Activated CD4-positive, alpha-beta T cell treated with anti-CD3 and anti-CD28 coated beads for 48 hours (primary cell): ENCODE measurements around the gene PPY.
"Not testable (repeated sequence)": the region's sequence is repeated elsewhere in the genome, so short reads cannot be mapped to it uniquely, and the experiment has no call there.

Source experiments
- DNase-seq: peaks from one replicate; pipeline ENCODE4 v3.0.0-alpha.2; 2020

PPY gene

GRCh38 chr17:43928609-43929008 is 13.7 kb downstream of the PPY start:
- no peak for DNase-seq

DNA sequence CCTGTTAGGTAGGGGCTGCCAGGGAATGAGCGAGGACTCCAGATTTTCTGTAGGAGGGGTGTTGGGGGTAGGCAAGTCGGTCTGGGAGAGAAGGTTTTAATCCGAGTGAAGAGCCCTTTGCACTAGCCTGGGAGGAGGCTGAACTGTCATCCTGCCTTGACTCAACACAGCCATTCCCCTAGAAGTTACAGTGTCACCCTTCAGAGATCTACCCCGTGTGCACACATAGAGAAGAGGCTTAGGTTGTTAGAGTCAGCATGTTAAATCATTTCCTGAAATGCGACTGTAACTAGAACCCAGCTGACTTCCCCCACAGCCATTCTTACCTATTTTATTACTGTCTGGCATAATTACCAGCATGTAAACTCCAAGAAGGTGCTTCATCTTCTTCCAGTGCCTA is 14.3 kb downstream of the PPY start:
- not testable (repeated sequence) for DNase-seq

DNA sequence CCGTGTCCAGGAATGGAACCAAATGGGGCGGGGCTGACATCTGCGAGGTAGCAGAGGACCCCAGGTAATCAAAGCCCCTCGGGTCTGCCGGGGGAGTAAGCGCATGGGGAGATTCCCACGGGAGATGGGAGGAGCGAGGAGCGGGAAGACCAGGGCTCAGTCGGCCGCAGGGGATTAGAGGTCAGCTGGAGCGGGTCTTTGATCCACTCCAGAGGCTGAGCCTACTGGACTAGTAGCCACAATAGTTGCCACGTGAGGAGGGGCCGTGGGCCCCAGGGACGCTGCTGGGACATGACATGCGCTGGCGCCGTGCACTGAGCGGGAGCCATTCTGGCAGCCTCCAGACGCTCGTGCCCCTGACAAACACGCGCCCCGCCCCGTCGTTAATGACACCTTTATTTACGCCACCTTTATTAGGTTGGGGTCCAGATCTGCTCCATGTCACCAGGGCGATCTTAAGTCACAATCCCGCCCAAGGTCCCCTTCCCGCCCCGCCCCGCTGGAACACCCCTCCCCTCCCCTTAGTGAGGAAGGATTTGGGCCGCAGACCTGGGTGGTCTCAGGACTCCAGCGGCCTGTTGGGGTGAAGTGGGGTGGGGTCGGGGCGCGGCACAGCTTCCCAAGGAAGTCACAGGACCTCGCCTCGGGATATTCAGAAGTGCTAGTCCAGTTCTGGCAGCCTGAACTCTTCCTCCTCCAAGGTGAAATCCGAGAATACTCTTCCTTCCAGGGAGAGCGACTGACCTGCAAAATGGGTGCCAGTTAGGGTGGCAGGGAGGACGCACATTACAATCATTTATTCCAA is 15.0 kb downstream of the PPY start:
- no peak for DNase-seq

DNA sequence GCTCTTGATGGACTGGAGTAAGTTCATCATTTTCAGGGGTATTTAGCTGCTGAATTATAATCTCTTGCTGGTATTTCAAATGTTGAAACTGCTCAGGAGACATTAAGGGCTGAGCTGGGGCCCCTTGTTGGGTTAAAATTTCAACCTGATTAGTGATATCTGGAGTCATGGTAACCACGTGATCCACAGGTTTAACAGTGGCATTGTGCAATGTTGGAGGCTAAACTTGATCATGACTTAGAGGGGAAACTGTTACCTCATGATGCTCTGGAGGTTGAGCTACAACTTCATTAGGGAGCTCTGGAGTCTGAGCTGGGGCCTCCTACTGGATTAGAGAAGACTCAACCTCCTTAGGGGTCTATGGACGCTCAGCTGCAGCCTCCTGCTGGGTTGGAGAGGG is 17.7 kb downstream of the PPY start:
- no peak for DNase-seq

DNA sequence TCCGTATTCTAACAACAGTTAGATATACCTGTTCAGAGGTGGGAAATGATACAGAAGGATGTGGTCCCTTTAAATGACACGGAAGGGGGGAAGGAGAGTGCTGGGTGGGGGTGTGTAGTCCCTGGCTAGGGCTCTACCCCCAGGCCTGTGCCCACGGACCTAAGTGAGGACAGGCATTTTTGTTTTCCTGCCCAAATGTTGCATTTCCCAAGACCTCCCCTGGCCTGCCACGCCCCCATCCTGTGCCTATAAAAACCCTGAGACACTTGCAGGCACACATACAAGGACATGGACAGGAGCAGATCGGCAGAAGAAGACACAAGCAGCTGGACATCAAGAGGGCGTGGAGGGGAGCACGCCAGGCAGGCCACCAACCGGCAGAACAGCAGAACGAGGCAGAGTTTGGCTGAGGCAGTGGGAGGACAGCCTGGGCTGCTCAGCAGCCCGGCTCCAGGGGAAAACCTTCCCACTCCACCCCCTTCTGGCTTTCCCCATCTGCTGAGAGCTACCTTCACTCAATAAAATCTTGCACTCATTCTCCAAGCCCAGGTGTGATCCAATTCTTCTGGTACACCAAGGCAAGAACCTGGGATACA is 21.7 kb downstream of the PPY start:
- no peak for DNase-seq

- no peak for DNase-seq
Measured at GRCh38 chr17:43918026-43918389, 24.3 kb downstream of the PPY start.

- DNase-seq = peak; percentile 70
Measured at GRCh38 chr17:43917348-43918025, 24.8 kb downstream of the PPY start.

- no peak for DNase-seq
Measured at GRCh38 chr17:43917016-43917347, 25.3 kb downstream of the PPY start.

- DNase-seq = no peak
Measured at GRCh38 chr17:43916385-43916784, 25.9 kb downstream of the PPY start.

DNA sequence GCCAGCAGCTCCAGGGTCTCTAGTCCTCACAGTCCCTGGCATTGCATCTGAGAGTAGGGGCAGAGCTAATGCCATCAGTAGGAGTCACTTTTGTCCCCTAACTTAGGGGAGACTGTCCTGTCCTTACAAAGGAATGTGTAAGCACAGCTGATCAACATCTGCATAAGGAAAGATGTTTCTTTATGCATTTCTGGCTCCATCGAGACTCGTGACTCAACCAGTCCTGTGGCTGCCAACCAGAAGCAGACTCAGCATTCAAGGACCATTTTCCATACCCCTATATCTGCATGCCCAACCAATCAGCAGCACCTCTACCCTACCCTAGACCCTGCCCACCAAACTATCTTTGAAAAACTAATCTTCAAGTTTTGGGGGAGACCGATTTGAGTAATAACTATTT is 26.7 kb downstream of the PPY start:
- no peak for DNase-seq

- no peak for DNase-seq
Measured at GRCh38 chr17:43914451-43914850, 27.8 kb downstream of the PPY start.

DNA sequence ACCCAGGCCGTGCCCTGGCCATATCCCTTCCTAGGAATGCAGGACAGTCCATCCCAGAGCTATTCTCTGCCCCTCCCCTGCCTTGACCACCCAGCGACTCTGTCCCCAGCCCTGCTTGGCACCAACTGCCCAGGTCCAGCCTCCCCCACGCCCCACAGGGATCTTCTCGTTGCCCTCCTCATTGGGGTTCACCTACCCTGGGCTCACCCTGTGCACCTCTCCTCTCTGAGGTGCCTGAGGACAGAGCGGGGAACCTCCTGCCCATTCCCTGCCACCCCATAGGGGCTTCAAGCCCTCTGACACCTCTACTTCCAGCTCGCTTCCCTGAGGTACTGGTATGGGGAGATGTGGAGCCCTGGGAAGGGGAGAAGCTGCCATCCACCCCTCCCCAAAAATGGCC is 28.7 kb downstream of the PPY start:
- DNase-seq = no peak

DNA sequence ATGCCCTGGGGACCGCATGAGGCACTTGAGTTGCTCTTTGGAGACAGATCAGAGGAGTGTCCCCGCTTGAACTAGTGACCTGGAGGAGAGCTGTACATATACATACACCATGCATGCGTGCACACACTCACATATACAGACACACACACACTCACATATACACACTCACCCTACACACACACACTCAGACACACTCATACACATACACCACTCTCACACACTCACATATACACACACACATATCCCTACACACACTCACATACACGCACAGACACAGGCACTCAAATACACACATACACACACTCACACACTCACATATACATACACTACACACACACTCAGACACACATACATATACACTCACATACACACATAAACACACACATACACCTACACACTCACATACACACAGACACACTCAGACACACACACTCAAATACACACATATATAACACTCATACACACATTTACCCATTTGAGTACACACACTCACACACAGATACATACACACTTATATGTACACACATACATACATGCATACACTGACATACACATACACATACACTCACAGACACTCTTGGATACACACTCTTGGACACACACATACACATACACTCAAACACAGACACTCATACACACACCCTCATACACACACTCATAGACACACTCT is 29.5 kb downstream of the PPY start:
- DNase-seq = no peak

DNA sequence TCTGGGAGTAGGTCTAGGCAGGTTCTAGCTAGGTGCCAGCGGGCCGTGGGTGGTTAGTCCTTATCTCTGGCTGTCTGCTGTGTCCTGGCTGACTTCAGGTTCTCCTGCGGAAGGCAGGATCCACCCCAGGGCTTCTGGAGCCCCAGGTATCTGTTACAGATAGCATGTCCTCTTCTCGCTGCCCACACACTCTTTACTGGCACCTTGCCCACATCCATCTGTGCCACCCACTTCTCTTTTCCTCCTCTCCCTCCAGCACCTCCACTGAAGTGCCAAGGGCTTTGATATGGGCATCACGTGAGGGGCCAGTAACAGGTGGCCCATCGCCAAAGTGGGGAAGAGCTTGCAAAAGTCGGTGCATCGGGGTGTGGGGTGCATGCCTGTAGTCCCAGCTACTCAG is 30.4 kb downstream of the PPY start:
- DNase-seq = no peak

GRCh38 chr17:43909537-43910231 is 32.6 kb downstream of the PPY start:
- no peak for DNase-seq

GRCh38 chr17:43907998-43908721 is 34.1 kb downstream of the PPY start:
- peak; percentile 70 for DNase-seq

DNA sequence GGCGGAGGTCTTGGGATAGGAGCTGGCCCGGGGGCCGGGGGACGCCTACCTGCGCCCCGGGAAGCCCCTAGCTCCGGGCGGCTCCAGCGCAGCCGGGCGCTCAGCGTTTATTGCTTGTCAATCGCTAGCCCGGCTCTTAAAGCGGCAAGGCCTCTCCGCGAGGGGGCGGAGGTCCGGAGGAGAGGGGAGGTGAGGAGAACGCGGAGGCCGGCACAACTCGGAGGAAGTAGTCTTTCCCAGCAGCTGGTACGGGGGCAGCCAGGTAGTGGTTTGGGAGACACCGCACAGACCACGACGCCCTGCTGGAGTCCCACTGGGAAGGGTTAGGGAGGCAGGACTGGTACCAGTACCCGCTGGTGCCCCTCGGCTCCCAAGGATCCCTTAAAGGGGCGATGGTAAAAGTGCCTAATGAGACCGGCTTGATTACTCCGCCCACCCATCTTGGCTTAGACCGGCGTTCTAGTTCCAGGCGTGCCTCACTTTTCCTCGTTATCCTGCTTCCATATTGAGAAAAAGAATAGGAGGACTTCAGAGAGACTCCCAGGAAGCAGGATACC is 34.8 kb downstream of the PPY start, which contains the start of gene MPP2:
Gene MPP2 (minus strand): TSS at position 112 of the 557 bp plus-strand sequence. CDS start 3,076 bp downstream, outside the sequence.
- peak; percentile 70 for DNase-seq

DNA sequence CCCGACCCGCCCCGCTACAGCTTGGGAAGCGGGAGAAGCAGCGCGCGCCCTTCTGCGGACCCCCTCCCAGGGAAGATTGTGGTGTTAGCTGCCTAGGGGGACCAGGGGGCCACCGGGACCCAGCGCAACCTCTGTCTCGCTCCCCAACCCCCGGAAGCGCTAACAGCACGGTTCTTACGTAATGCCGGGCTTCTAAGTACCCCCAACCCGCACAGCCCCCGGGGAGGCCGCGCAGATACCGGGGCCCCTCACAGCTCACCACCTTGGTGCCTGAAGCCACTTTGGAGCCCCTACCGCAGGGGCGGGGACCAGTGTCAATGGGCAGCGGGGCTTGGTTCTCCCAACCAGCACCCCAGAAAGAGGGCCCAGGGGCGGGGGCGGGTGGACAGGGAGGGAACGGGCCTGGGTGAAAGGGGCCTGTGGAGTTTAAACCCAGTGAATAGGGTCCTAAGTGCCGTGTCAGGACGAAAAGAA is 35.3 kb downstream of the PPY start:
- DNase-seq = no peak

GRCh38 chr17:43905985-43906852 is 36.1 kb downstream of the PPY start:
- peak; percentile 60 for DNase-seq

DNA sequence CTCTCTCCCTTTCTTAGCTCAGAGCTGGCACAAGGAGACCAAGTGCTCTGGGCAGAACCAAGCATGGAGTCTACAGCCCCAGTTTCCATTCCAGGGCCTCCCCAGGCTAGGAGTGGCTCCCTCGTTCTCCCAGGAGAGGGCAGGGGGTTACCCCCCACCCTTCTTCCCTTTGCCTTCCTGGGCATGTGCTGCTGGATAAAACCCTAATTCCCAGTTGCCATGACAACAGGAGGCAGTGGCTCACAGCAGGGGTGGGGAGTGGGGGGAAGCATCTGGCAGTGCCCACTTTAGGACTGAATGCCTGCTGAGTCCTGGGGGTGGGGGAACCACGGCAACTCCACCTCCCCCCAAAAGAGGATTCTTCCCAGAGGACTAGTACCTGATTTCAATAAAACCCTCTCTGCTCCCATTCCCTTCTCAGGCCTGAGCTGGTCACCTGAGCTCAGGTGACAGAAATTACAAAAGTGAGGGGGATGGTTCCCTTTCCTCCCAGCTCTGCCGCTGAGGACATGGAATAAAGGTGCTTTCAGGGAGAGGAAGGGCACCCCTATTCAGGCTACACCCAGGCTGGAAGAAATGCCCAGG is 36.8 kb downstream of the PPY start:
- DNase-seq = no peak
